ENCODE results near the gene HIVEP3. TPM values are rescaled to one million over a fixed set of nuclear protein-coding genes. Genes with fewer than 3 reads are reported as not detected.

HIVEP3 gene
- total RNA-seq, 1 donor from 2014 or later = 5.8 TPM

DNA sequence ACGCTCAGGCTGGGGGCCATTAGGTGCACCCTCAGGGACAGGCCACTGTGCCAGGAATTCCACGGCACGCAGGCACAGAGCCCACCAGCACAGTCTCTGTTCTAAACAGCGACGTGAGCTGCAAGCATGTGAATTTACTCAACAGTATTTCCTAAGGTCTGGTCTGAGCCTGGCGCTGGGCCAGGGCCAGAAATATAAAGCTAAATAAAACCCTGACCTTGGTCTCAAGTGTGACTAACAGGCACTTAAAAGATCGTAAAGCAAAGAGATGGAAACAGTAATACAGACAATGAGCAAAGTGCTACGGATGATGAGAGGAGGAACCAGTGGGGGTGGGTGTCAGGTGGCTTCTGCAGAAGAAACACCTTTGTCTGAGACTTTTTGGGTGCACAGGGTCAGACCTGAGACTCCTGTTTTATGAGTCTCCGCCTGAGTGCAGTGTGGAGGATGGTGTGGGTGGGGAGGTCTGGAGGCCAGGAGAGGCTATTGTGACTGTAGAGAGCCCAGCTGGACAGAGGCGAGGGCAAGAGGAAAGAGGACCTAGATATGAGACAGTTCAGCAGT is 380.9 kb downstream of the HIVEP3 start:
- Histone ChIP-seq H3K36me3 (ENCODE audit: control insufficient read depth, insufficient read depth, low read length) (no peaks in the 10 kb centered on the region), H3K27me3 (ENCODE audit: control insufficient read depth, insufficient read depth, low read length) (no peaks in the 10 kb centered on the region), H3K4me3 (ENCODE audit: low read depth, low read length) (no peak overlapping the region)
- DNase-seq (ENCODE audit: low read depth) = peak; percentile 53
- TF ChIP-seq, protein P1, sequence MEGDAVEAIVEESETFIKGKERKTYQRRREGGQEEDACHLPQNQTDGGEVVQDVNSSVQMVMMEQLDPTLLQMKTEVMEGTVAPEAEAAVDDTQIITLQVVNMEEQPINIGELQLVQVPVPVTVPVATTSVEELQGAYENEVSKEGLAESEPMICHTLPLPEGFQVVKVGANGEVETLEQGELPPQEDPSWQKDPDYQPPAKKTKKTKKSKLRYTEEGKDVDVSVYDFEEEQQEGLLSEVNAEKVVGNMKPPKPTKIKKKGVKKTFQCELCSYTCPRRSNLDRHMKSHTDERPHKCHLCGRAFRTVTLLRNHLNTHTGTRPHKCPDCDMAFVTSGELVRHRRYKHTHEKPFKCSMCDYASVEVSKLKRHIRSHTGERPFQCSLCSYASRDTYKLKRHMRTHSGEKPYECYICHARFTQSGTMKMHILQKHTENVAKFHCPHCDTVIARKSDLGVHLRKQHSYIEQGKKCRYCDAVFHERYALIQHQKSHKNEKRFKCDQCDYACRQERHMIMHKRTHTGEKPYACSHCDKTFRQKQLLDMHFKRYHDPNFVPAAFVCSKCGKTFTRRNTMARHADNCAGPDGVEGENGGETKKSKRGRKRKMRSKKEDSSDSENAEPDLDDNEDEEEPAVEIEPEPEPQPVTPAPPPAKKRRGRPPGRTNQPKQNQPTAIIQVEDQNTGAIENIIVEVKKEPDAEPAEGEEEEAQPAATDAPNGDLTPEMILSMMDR (IDR thresholded peaks at IDR 0.05; ENCODE audit: insufficient read depth, low read length, poor library complexity, severe bottlenecking) = no peak

DNA sequence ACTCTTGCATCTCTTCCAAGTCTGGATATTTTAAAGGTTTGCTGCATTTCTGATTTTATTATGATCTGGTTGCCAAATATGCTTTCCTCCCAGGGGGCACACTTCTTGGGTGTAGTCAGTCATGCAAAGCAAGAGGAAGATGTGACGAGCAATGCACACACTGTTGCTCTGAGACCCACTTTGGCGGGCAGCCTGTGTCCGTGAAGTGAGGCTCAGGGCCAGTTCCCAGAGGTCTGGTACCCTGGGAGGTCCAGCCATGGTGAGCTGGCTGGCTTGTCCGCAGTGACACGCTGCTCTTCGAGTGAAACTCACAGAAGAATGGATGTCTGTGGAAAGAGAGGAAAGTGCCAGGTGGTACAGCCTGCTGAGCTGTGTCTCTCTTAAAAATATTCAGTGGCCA is 381.5 kb downstream of the HIVEP3 start:
- TF ChIP-seq, protein P1 (IDR thresholded peaks at IDR 0.05; ENCODE audit: insufficient read depth, low read length, poor library complexity, severe bottlenecking) = no peak
- Histone ChIP-seq H3K4me3 (ENCODE audit: low read depth, low read length) (no peak overlapping the region), H3K27me3 (ENCODE audit: control insufficient read depth, insufficient read depth, low read length) (no peaks in the 10 kb centered on the region), H3K36me3 (ENCODE audit: control insufficient read depth, insufficient read depth, low read length) (no peaks in the 10 kb centered on the region)
- DNase-seq (ENCODE audit: low read depth) = no peak

DNA sequence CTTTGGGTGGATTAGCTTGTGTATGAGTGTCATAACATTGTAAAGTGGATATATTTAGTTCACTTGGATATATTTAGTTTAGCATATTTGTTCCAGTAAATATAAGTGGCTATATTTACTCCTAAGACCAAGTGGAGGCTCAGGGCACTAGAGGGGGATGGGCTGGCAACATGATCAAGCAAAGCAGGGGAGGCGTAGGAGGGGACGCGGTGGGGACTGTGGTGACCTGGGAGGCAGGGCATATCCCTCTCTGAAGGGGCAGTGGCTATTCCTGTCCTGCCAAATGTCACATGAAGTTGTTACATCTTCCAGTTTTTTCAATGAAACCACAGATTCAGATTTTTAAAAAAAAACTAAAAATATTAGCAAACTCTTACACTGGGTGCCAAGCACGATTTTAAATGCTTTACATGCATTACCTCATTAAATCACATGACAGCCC is 382.3 kb downstream of the HIVEP3 start:
- TF ChIP-seq, protein P1 (IDR thresholded peaks at IDR 0.05; ENCODE audit: insufficient read depth, low read length, poor library complexity, severe bottlenecking) = no peak
- H3K4me3 ChIP-seq (ENCODE audit: low read depth, low read length) = no peak overlapping the region
- no peaks in the 10 kb centered on the region for H3K36me3 ChIP-seq (ENCODE audit: control insufficient read depth, insufficient read depth, low read length)
- no peak for DNase-seq (ENCODE audit: low read depth)
- no peaks in the 10 kb centered on the region for H3K27me3 ChIP-seq (ENCODE audit: control insufficient read depth, insufficient read depth, low read length)

DNA sequence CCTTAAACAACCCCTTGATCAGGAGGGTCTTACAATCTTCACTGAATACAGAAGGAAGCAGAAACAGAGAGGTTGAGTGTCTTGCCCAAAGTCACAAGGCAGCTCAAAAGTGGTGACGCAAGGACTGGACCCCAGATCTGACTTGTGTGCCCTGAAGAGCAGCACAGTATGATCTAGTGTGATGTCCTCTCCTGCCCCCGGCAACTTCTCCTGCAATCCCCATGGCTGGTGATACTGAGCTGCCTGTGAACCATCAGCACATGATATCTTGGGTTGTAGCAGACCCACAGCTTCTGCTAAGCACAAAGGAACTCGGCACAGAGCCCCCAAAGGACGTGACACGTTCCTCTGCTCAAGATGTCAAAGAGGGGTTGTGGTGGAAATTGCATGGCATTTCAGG is 383.0 kb downstream of the HIVEP3 start:
- no peak overlapping the region for H3K4me3 ChIP-seq (ENCODE audit: low read depth, low read length)
- TF ChIP-seq, protein P1 (IDR thresholded peaks at IDR 0.05; ENCODE audit: insufficient read depth, low read length, poor library complexity, severe bottlenecking) = no peak
- no peaks in the 10 kb centered on the region for H3K27me3 ChIP-seq (ENCODE audit: control insufficient read depth, insufficient read depth, low read length)
- H3K36me3 ChIP-seq (ENCODE audit: control insufficient read depth, insufficient read depth, low read length) = no peaks in the 10 kb centered on the region
- DNase-seq (ENCODE audit: low read depth) = no peak

DNA sequence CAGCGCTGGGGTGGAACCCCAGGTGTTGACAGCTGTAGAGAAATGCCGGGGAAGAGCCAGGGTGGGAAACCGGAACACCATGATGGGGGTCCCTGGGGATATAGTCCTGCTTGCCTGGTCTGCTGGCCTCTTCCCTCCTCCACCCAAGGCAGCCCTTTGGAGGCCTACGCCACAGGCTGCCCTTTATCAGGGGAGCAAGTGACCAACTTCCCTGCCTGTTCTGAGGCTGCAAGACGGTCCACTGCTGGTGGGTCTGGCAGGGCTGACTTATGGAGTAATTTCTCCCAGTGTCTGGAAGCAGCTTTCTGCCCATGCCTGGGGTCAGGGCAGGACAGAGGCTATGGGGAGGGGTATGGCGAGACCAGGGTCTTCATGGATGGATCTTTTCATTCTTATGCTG is 383.4 kb downstream of the HIVEP3 start:
- TF ChIP-seq, protein P1 (IDR thresholded peaks at IDR 0.05; ENCODE audit: insufficient read depth, low read length, poor library complexity, severe bottlenecking) = no peak
- H3K36me3 ChIP-seq (ENCODE audit: control insufficient read depth, insufficient read depth, low read length) = no peaks in the 10 kb centered on the region
- no peak overlapping the region for H3K4me3 ChIP-seq (ENCODE audit: low read depth, low read length)
- no peak for DNase-seq (ENCODE audit: low read depth)
- no peaks in the 10 kb centered on the region for H3K27me3 ChIP-seq (ENCODE audit: control insufficient read depth, insufficient read depth, low read length)
